A673 (cell line): ENCODE data around the gene LDHD. TPM values are rescaled to one million over a fixed set of nuclear protein-coding genes. Genes with fewer than 3 reads are reported as not detected.

Source experiments
- BruUV-seq: library from RNA; stranded (reverse); fragments of 400-500 nt; replicated peaks from 2 replicates; lab custom pipeline; 2021; lab: Mats Ljungman, UMichigan
- CTCF ChIA-PET: fragments of 300-600 bp; sonication (Branson Sonifier 250); formaldehyde crosslinking; loops from one replicate; lab custom pipeline; 2022; ENCODE audit warnings: antibody characterized with exemption; lab: Charles Lee
- POLR2A ChIA-PET: fragments of 300-600 bp; sonication (Branson Sonifier 250); formaldehyde crosslinking; loops from one replicate; lab custom pipeline; 2022; ENCODE audit warnings: antibody characterized with exemption; ENCODE audit not compliant: low non-redundant PET; lab: Charles Lee
- DNase-seq: peaks from one replicate; pipeline ENCODE4 v3.0.0-alpha.2; 2015; ENCODE audit warnings: low spot score
- H3K27ac ChIP-seq: fragments of 200-600 bp; sonication (generic); 2 replicates; pipeline ENCODE4 v1.5.1; 2016; ENCODE audit warnings: mixed run types, low read depth, mild to moderate bottlenecking, mixed read lengths, antibody characterized with exemption, low read length; ENCODE audit not compliant: poor library complexity, severe bottlenecking
- H3K27me3 ChIP-seq: fragments of 200-600 bp; sonication (generic); replicated peaks from 2 replicates; pipeline ENCODE4 v1.6.1; 2017; ENCODE audit warnings: mixed run types, low read depth, mild to moderate bottlenecking, mixed read lengths, antibody characterized with exemption, low read length; ENCODE audit not compliant: insufficient read depth, poor library complexity
- H3K36me3 ChIP-seq: fragments of 200-600 bp; sonication (generic); 2 replicates; pipeline ENCODE4 v1.6.1; 2016; ENCODE audit warnings: mixed run types, mild to moderate bottlenecking, mixed read lengths, antibody characterized with exemption, low read length; ENCODE audit not compliant: insufficient read depth, poor library complexity, severe bottlenecking
- H3K4me1 ChIP-seq: fragments of 200-600 bp; sonication (generic); 2 replicates; pipeline ENCODE4 v1.6.1; 2017; ENCODE audit warnings: mixed run types, mild to moderate bottlenecking, mixed read lengths, antibody characterized with exemption, low read length; ENCODE audit not compliant: insufficient read depth, poor library complexity, severe bottlenecking
- H3K4me3 ChIP-seq: fragments of 200-600 bp; sonication (generic); 2 replicates; pipeline ENCODE4 v1.5.1; 2016; ENCODE audit warnings: low read depth, mixed run types, mild to moderate bottlenecking, mixed read lengths, low read length; ENCODE audit not compliant: poor library complexity, severe bottlenecking
- H3K9me3 ChIP-seq: fragments of 200-600 bp; sonication (generic); 2 replicates; pipeline ENCODE4 v1.6.1; 2016; ENCODE audit warnings: mixed run types, low read depth, mild to moderate bottlenecking, mixed read lengths, antibody characterized with exemption, low read length; ENCODE audit not compliant: poor library complexity, severe bottlenecking
- EZH2 ChIP-seq: fragments of 200-600 bp; sonication (generic); IDR thresholded peaks from 2 replicates; pipeline ENCODE4 v1.6.1; 2017; ENCODE audit warnings: borderline replicate concordance, low read depth, mild to moderate bottlenecking, mixed read lengths, antibody characterized with exemption, low read length; ENCODE audit not compliant: poor library complexity, severe bottlenecking
- intact Hi-C: fragments of 100-400 bp; cut with micrococcal nuclease; formaldehyde crosslinking; loops from one replicate; pipeline ENCODE4 v1.10.0; 2022; ENCODE audit not compliant: unreplicated experiment
- total RNA-seq: library from RNA; stranded (reverse); gene quantifications from 2 replicates; pipeline ENCODE4 v1.2.3, GENCODE V29; 2021
- TF ChIP-seq, protein P1 (sequence below): fragments of 300-800, 200-600 bp; sonication (generic); conservative IDR thresholded peaks from 2 replicates; pipeline ENCODE4 v1.5.1; 2017; ENCODE audit warnings: low read depth, mild to moderate bottlenecking, antibody characterized with exemption, low read length, moderate library complexity, mixed read lengths

LDHD gene
- total RNA-seq, 1 experiment from 2014 or later: not detected

DNA sequence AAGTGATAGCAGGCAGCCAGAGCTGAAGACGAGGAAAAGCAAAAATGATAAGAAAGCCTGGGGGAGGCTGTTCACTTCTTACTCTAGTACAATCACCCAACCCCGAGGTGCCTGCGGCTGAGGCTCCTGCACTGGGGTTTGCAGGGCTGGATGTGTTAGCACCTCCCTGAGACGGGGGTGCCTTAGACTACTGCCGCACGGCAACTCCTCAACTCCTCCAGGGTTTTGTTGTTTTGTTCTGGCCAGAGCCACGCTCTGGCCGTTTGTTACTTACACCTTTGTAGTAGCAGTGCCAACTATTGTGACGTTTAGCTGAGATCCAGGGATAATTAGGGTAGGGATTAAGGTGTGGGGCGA lies 51.5 kb downstream of the LDHD start:
- BruUV-seq: no TSS peak
- H3K9me3 ChIP-seq: no peaks in the 10 kb centered on the region
- no peak overlapping the region for H3K4me3 ChIP-seq
- H3K27me3 ChIP-seq: no peaks in the 10 kb centered on the region
- peaks cover 10% of the 10 kb centered on the region for H3K4me1 ChIP-seq
- intact Hi-C loops: no loop called here
- ChIA-PET POLR2A (no interaction called here), CTCF (no interaction called here)
- no peak overlapping the region for H3K27ac ChIP-seq
- DNase-seq: no peak
- TF ChIP-seq, protein P1, sequence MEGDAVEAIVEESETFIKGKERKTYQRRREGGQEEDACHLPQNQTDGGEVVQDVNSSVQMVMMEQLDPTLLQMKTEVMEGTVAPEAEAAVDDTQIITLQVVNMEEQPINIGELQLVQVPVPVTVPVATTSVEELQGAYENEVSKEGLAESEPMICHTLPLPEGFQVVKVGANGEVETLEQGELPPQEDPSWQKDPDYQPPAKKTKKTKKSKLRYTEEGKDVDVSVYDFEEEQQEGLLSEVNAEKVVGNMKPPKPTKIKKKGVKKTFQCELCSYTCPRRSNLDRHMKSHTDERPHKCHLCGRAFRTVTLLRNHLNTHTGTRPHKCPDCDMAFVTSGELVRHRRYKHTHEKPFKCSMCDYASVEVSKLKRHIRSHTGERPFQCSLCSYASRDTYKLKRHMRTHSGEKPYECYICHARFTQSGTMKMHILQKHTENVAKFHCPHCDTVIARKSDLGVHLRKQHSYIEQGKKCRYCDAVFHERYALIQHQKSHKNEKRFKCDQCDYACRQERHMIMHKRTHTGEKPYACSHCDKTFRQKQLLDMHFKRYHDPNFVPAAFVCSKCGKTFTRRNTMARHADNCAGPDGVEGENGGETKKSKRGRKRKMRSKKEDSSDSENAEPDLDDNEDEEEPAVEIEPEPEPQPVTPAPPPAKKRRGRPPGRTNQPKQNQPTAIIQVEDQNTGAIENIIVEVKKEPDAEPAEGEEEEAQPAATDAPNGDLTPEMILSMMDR: no peak
- no peak for TF ChIP-seq EZH2
- H3K36me3 ChIP-seq: no peaks in the 10 kb centered on the region

DNA sequence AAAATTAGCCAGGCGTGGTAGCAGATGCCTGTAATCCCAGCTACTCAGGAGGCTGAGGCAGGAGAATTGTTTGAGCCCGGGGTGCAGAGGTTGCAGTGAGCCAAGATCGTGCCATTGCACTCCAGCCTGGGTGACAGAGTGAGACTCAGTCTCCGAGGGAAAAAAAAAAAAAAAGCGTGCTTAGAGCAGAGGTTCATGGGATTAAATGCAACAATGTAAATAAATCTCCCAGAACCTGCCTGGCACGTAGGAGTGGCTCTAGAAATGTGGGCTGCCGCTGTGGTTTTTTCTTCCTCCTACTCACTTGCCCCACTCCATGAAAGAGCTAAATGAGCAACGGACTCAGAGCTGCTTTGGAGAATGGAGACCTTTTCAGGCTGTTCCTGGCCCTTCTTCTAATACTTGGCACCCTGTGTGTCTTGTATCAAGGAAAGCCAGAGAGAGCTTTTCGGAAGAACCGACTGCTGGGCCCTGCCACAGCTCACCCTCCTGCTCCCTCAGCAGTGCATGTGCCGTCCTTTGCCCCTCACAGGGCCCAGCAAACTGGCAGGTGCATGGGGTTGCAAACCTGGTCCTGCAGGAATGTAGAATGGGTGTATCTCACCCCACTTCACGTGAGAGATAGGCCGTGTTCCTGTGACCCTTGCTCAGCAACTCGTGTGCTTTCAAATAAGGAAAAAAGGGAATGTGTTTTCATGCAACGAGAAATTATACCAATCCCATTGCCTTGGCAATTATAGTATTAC lies 52.0 kb downstream of the LDHD start:
- intact Hi-C loops: no loop called here
- H3K27ac ChIP-seq: no peak overlapping the region
- BruUV-seq: no TSS peak
- POLR2A ChIA-PET: no interaction called here
- no peaks in the 10 kb centered on the region for H3K27me3 ChIP-seq
- H3K9me3 ChIP-seq: no peaks in the 10 kb centered on the region
- no peak for DNase-seq
- peaks cover 8% of the 10 kb centered on the region for H3K4me1 ChIP-seq
- TF ChIP-seq, protein P1: no peak
- TF ChIP-seq EZH2: no peak
- no peaks in the 10 kb centered on the region for H3K36me3 ChIP-seq
- CTCF ChIA-PET: no interaction called here
- no peak overlapping the region for H3K4me3 ChIP-seq

DNA sequence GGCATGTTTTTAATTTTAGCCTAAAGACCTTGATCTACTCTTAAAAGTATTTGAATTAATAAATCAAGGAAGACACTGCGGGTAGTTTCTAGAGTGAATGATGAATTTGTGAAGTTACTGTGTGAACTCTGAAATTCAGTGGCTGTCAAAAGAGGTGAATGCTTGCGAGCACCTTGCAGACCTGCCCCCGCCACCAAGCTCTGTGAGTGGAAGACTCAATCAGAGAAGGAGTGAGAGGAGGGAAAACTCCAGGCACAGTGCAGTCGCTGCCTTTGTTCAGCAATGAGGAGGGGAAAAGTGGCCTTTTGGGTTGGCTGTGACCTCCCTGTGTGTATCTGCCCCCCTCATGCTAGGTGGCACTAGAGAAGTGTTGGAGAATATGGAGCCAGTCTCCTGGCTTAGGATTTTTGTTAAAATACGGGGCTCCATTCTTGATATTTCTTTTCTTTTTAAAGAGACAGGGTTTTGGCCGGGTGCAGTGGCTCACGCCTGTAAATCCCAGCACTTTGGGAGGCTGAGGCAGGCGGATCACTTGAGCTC lies 53.0 kb downstream of the LDHD start:
- ChIA-PET POLR2A (no interaction called here), CTCF (no interaction called here)
- intact Hi-C loops: no loop called here
- H3K27me3 ChIP-seq: no peaks in the 10 kb centered on the region
- H3K27ac ChIP-seq: no peak overlapping the region
- TF ChIP-seq, protein P1: no peak
- TF ChIP-seq EZH2: no peak
- H3K36me3 ChIP-seq: no peaks in the 10 kb centered on the region
- peaks cover 8% of the 10 kb centered on the region for H3K4me1 ChIP-seq
- no peak overlapping the region for H3K4me3 ChIP-seq
- no peak for DNase-seq
- no TSS peak for BruUV-seq
- no peaks in the 10 kb centered on the region for H3K9me3 ChIP-seq
